Thoracic aorta (tissue), 2 donors: ENCODE measurements around the gene CEP120. TPM values are rescaled to one million over a fixed set of nuclear protein-coding genes. Genes with fewer than 3 reads are reported as not detected.
"Not testable (repeated sequence)": the region's sequence is repeated elsewhere in the genome, so short reads cannot be mapped to it uniquely, and the experiment has no call there.

Experiments
- ATAC-seq: fragments of 150-250 bp; one replicate; pipeline ENCODE4 v1.8.0; 2017; ENCODE audit warnings: low read depth; ENCODE audit not compliant: insufficient number of reproducible peaks, low FRiP score
- DNase-seq: peaks from one replicate; pipeline ENCODE4 v3.0.0-alpha.2; 2020; ENCODE audit warnings: low spot score
- H3K27ac ChIP-seq, 2 donors: fragments of 200-600 bp; sonication (generic); 1 replicate in 1 of 2; 2 replicates in 1 of 2; pipeline ENCODE4 v1.5.1; 2016; ENCODE audit warnings: mild to moderate bottlenecking in 2 of 2, moderate library complexity in 2 of 2
- H3K27me3 ChIP-seq: fragments of 200-600 bp; sonication (generic); replicated peaks from 2 replicates; pipeline ENCODE4 v1.6.0; 2016; ENCODE audit warnings: mild to moderate bottlenecking; ENCODE audit not compliant: insufficient read depth
- H3K36me3 ChIP-seq: fragments of 200-600 bp; sonication (generic); one replicate; pipeline ENCODE4 v1.5.1; 2016
- H3K4me1 ChIP-seq, 2 donors: fragments of 200-600 bp; sonication (generic); 1 replicate in 1 of 2; 2 replicates in 1 of 2; pipeline versions ENCODE4 v1.5.1 to v1.6.0; 2016; ENCODE audit warnings: low read depth in 2 of 2, mild to moderate bottlenecking in 1 of 2; ENCODE audit not compliant: control insufficient read depth in 1 of 2
- H3K4me3 ChIP-seq: fragments of 200-600 bp; sonication (generic); 2 replicates; pipeline ENCODE4 v1.5.1; 2016; ENCODE audit warnings: mild to moderate bottlenecking
- H3K9me3 ChIP-seq: fragments of 200-600 bp; sonication (generic); 2 replicates; pipeline ENCODE4 v1.5.1; 2016
- CTCF ChIP-seq: fragments of 200-600 bp; sonication (generic); IDR thresholded peaks from one replicate; pipeline ENCODE4 v1.5.1; 2019; ENCODE audit warnings: antibody characterized with exemption
- total RNA-seq, 2 donors: library from RNA; depleted of rRNA; stranded (reverse); fragments of >200 nt; gene quantifications; one replicate each; pipeline versions ENCODE4 v1.1.0 to v1.2.3, GENCODE V29; 2016

Gene CEP120
- total RNA-seq, 2 donors from 2014 or later = 18.5 to 24.4 TPM

- peaks cover 7 to 19% of the 10 kb centered on the region in 2 donors for H3K4me1 ChIP-seq
- no peak overlapping the region for H3K4me3 ChIP-seq
- no peak for TF ChIP-seq CTCF
- no peak overlapping the region for H3K27ac ChIP-seq
- no peak for ATAC-seq
- peaks cover 12% of the 10 kb centered on the region for H3K36me3 ChIP-seq
- no peaks in the 10 kb centered on the region for H3K9me3 ChIP-seq
- no peak for DNase-seq
- no peaks in the 10 kb centered on the region for H3K27me3 ChIP-seq
These were observed 21.9 kb downstream of the CEP120 start for GRCh38 chr5:123401320-123401719.

- not testable (repeated sequence) for ATAC-seq, H3K4me3 ChIP-seq, H3K27me3 ChIP-seq, DNase-seq, H3K9me3 ChIP-seq, H3K27ac ChIP-seq
- H3K36me3 ChIP-seq = peaks cover 12% of the 10 kb centered on the region
- H3K4me1 ChIP-seq = peaks cover 6 to 18% of the 10 kb centered on the region in 2 donors
These were observed 22.3 kb downstream of the CEP120 start for GRCh38 chr5:123400870-123401291.

GRCh38 chr5:123398058-123398733 lies 25.0 kb downstream of the CEP120 start:
- Histone ChIP-seq H3K9me3 (no peaks in the 10 kb centered on the region), H3K4me3 (no peak overlapping the region), H3K27ac (no peak overlapping the region), H3K4me1 (no peaks in the 10 kb centered on the region), H3K36me3 (peaks cover 12% of the 10 kb centered on the region), H3K27me3 (no peaks in the 10 kb centered on the region)
- ATAC-seq (no peak), DNase-seq (no peak)
- TF ChIP-seq CTCF = no peak

GRCh38 chr5:123397538-123397937 lies 25.7 kb downstream of the CEP120 start:
- TF ChIP-seq CTCF = no peak
- Histone ChIP-seq H3K27ac (no peak overlapping the region), H3K27me3 (no peaks in the 10 kb centered on the region), H3K4me1 (no peaks in the 10 kb centered on the region), H3K9me3 (no peaks in the 10 kb centered on the region), H3K36me3 (peaks cover 6% of the 10 kb centered on the region), H3K4me3 (no peak overlapping the region)
- no peak for DNase-seq
- ATAC-seq = no peak

GRCh38 chr5:123391009-123391408 lies 32.2 kb downstream of the CEP120 start:
- H3K9me3 ChIP-seq = no peaks in the 10 kb centered on the region
- peaks cover 19% of the 10 kb centered on the region for H3K36me3 ChIP-seq
- ATAC-seq = no peak
- H3K27me3 ChIP-seq = no peaks in the 10 kb centered on the region
- no peak for DNase-seq
- no peaks in the 10 kb centered on the region for H3K4me1 ChIP-seq
- no peak overlapping the region for H3K4me3 ChIP-seq
- H3K27ac ChIP-seq = no peak overlapping the region
- TF ChIP-seq CTCF = no peak

GRCh38 chr5:123389794-123390193 lies 33.4 kb downstream of the CEP120 start:
- no peak overlapping the region for H3K4me3 ChIP-seq
- H3K4me1 ChIP-seq = no peaks in the 10 kb centered on the region
- H3K9me3 ChIP-seq = no peaks in the 10 kb centered on the region
- DNase-seq (no peak), ATAC-seq (no peak)
- H3K27me3 ChIP-seq = no peaks in the 10 kb centered on the region
- H3K27ac ChIP-seq = no peak overlapping the region
- no peak for TF ChIP-seq CTCF
- peaks cover 24% of the 10 kb centered on the region for H3K36me3 ChIP-seq
